Endothelial cell of umbilical vein (primary cell): ENCODE results near the gene FAAP100. TPM values are rescaled to one million over a fixed set of nuclear protein-coding genes. Genes with fewer than 3 reads are reported as not detected.

Source experiments
- BruUV-seq: library from RNA; stranded (reverse); fragments of 400-500 nt; replicated peaks from 2 replicates; lab custom pipeline; 2021; lab: Mats Ljungman, UMichigan
- CTCF ChIA-PET: fragments of 300-600, 350-600 bp; sonication (Branson Sonifier 250); formaldehyde crosslinking; loops from one replicate; lab custom pipeline; 2021; ENCODE audit warnings: antibody characterized with exemption, inconsistent platforms; lab: Charles Lee
- POLR2A ChIA-PET: fragments of 300-600, 350-600 bp; sonication (Branson Sonifier 250); formaldehyde crosslinking; loops from one replicate; lab custom pipeline; 2021; ENCODE audit warnings: antibody characterized with exemption, inconsistent platforms; lab: Charles Lee
- DNase-seq: peaks from one replicate; pipeline ENCODE4 v3.0.0-alpha.2; 2011; ENCODE audit warnings: low read depth, low spot score
- FAIRE-seq: peaks from 2 replicates; lab custom pipeline; 2011; peaks lifted over from hg19 to GRCh38; lab: Jason Lieb, UNC
- H2AFZ ChIP-seq: 2 replicates; pipeline ENCODE4 v1.6.0; 2012; ENCODE audit warnings: low read depth, low read length, control low read depth, inconsistent platforms
- H3K27ac ChIP-seq: 2 replicates; pipeline ENCODE4 v1.5.1; 2011; ENCODE audit warnings: low read depth, mild to moderate bottlenecking, control low read depth, low read length, moderate library complexity; ENCODE audit not compliant: insufficient read depth
- H3K27me3 ChIP-seq, 2 experiments: 2 replicates each; pipeline versions ENCODE4 v1.6.0 to v1.6.1; 2011; ENCODE audit warnings: low read length in 2 of 2, mixed read lengths in 1 of 2; ENCODE audit not compliant: control insufficient read depth in 2 of 2, insufficient read depth in 2 of 2
- H3K36me3 ChIP-seq, 2 experiments: 2 replicates in 1 of 2; 3 replicates in 1 of 2; pipeline ENCODE4 v1.5.1; 2011; ENCODE audit warnings: low read length in 2 of 2, mild to moderate bottlenecking in 1 of 2, moderate library complexity in 1 of 2; ENCODE audit not compliant: control insufficient read depth in 2 of 2, insufficient read depth in 2 of 2; ENCODE audit errors: extremely low read depth in 1 of 2
- H3K4me1 ChIP-seq: 3 replicates; pipeline ENCODE4 v1.5.1; 2011; ENCODE audit warnings: mild to moderate bottlenecking, low read length; ENCODE audit not compliant: control insufficient read depth, insufficient read depth; ENCODE audit errors: extremely low read depth
- H3K4me2 ChIP-seq: 2 replicates; pipeline ENCODE4 v1.6.1; 2011; ENCODE audit warnings: low read length, control low read depth, mixed read lengths; ENCODE audit not compliant: insufficient read depth
- H3K4me3 ChIP-seq, 3 experiments: fragments of 200-600 bp in 1 of 3; sonication (generic), shearing (Covaris generic) in 1 of 3; replicated peaks in 1 of 3; 2 replicates each; pipeline ENCODE4 v1.5.1; 2011 to 2016; ENCODE audit warnings: control low read depth in 3 of 3, low read length in 3 of 3, mild to moderate bottlenecking in 2 of 3, inconsistent platforms in 1 of 3, low read depth in 1 of 3, moderate library complexity in 1 of 3; ENCODE audit not compliant: insufficient read depth in 1 of 3
- H3K79me2 ChIP-seq: 2 replicates; pipeline ENCODE4 v1.6.0; 2012; ENCODE audit warnings: low read length, inconsistent platforms; ENCODE audit not compliant: control insufficient read depth, insufficient read depth
- H3K9ac ChIP-seq: replicated peaks from 2 replicates; pipeline ENCODE3; 2011; ENCODE audit warnings: low read length, control low read depth; ENCODE audit not compliant: insufficient read depth; ENCODE audit errors: extremely low read depth
- H3K9me1 ChIP-seq: replicated peaks from 3 replicates; pipeline ENCODE4 v1.6.0; 2011; ENCODE audit warnings: mild to moderate bottlenecking, low read length; ENCODE audit not compliant: control insufficient read depth, insufficient read depth; ENCODE audit errors: extremely low read depth
- H3K9me3 ChIP-seq: replicated peaks from 2 replicates; pipeline ENCODE4 v1.5.1; 2012; ENCODE audit warnings: low read length, inconsistent platforms; ENCODE audit not compliant: control insufficient read depth, insufficient read depth
- H4K20me1 ChIP-seq: replicated peaks from 2 replicates; pipeline ENCODE3; 2011; ENCODE audit warnings: mild to moderate bottlenecking, low read length; ENCODE audit not compliant: control insufficient read depth, insufficient read depth; ENCODE audit errors: extremely low read depth
- CTCF ChIP-seq, 2 donors: IDR thresholded peaks; 1 replicate in 1 of 2; 2 replicates in 1 of 2; pipeline ENCODE4 v1.5.1; 2011; ENCODE audit warnings: low read length in 2 of 2, mild to moderate bottlenecking in 2 of 2, moderate library complexity in 2 of 2, control low read depth in 1 of 2, inconsistent platforms in 1 of 2, low read depth in 1 of 2; ENCODE audit not compliant: insufficient read depth in 1 of 2; ENCODE audit errors: extremely low read depth in 1 of 2
- EZH2 ChIP-seq: IDR thresholded peaks from 2 replicates; pipeline ENCODE4 v1.6.1; 2012; ENCODE audit warnings: borderline replicate concordance, low read depth, mild to moderate bottlenecking, moderate library complexity, low read length, inconsistent platforms; ENCODE audit not compliant: severe bottlenecking
- FOS ChIP-seq: IDR thresholded peaks from 2 replicates; pipeline ENCODE4 v1.6.1; 2011; ENCODE audit warnings: mild to moderate bottlenecking, low read length, moderate library complexity, borderline replicate concordance; ENCODE audit not compliant: insufficient read depth
- GATA2 ChIP-seq: IDR thresholded peaks from 2 replicates; pipeline ENCODE4 v1.7.0; 2011; ENCODE audit warnings: low read depth, mild to moderate bottlenecking, moderate library complexity, mixed read lengths, low read length; ENCODE audit not compliant: insufficient read length, insufficient read depth
- JUN ChIP-seq: IDR thresholded peaks from 2 replicates; pipeline ENCODE4 v1.6.1; 2011; ENCODE audit warnings: borderline replicate concordance, low read depth; ENCODE audit not compliant: insufficient read length, insufficient read depth
- MAX ChIP-seq: IDR thresholded peaks from 2 replicates; pipeline ENCODE4 v1.6.1; 2011; ENCODE audit not compliant: insufficient read depth, insufficient read length
- MYC ChIP-seq: IDR thresholded peaks from one replicate; pipeline ENCODE4 v1.6.1; 2011; ENCODE audit warnings: mild to moderate bottlenecking, low read depth, low read length
- POLR2A ChIP-seq: IDR thresholded peaks from 2 replicates; pipeline ENCODE4 v1.6.1; 2012; ENCODE audit warnings: low read depth, mild to moderate bottlenecking, control low read depth, low read length
- POLR2AphosphoS5 ChIP-seq: IDR thresholded peaks from 2 replicates; pipeline ENCODE4 v1.6.1; 2012; ENCODE audit warnings: low read depth, mild to moderate bottlenecking, control low read depth, low read length, moderate library complexity; ENCODE audit not compliant: insufficient read depth
- dilution Hi-C: fragments of 300-500 bp; cut with MboI; formaldehyde crosslinking; loops from one replicate; pipeline ENCODE4 v1.15.0; 2019; ENCODE audit warnings: low sequenced_read_pairs; ENCODE audit not compliant: extremely low pct_ligation_motif_present
- intact Hi-C: fragments of 100-400 bp; cut with micrococcal nuclease; formaldehyde crosslinking; loops from one replicate; pipeline ENCODE4 v1.10.0; 2022
- polyA plus RNA-seq, 4 experiments: library from polyadenylated mRNA; depleted of rRNA in 3 of 4; stranded (reverse) in 3 of 4; unstranded in 1 of 4; fragments of >200 nt; gene quantifications; 2 replicates each; pipeline versions ENCODE4 v1.2.1 to v1.2.3, GENCODE V29; 2011 to 2012; ENCODE audit warnings: missing spikeins in 1 of 4
- total RNA-seq: library from RNA; stranded (reverse); gene quantifications from 2 replicates; pipeline ENCODE4 v1.2.3, GENCODE V29; 2021

The FAAP100 gene
- total and polyA plus RNA-seq, 2 donors (not counting 3 experiments of a cell fraction or from before 2014, with no cell fraction given): 35.4 to 54.3 TPM

GRCh38 chr17:81574643-81574956 is 22.4 kb upstream of the FAAP100 start:
- ChIA-PET POLR2A (no interaction called here), CTCF (no interaction called here)
- Histone ChIP-seq H3K4me1 (peaks cover 28% of the 10 kb centered on the region), H3K9me1 (no peaks in the 10 kb centered on the region), H3K36me3 (peaks cover 25 to 26% of the 10 kb centered on the region in 2 experiments), H3K4me2 (no peak overlapping the region), H3K27me3 (no peaks in the 10 kb centered on the region), H3K9me3 (no peaks in the 10 kb centered on the region), H2AFZ (no peak overlapping the region), H3K4me3 (no peak overlapping the region), H3K79me2 (peaks cover 38% of the 10 kb centered on the region), H4K20me1 (no peaks in the 10 kb centered on the region), H3K9ac (no peak overlapping the region), H3K27ac (no peak overlapping the region)
- FAIRE-seq (no peak), DNase-seq (no peak)
- no peak for TF ChIP-seq GATA2
- no peak for TF ChIP-seq JUN
- no peak for TF ChIP-seq FOS
- no peak for TF ChIP-seq POLR2A
- no peak for TF ChIP-seq MAX
- TF ChIP-seq POLR2AphosphoS5: no peak
- TF ChIP-seq EZH2: no peak
- no TSS peak for BruUV-seq
- dilution Hi-C loops (no loop called here), intact Hi-C loops (no loop called here)

GRCh38 chr17:81573794-81574642 is 21.9 kb upstream of the FAAP100 start:
- Histone ChIP-seq H3K27ac (no peak overlapping the region), H3K27me3 (no peaks in the 10 kb centered on the region), H3K4me3 (no peak overlapping the region), H3K9ac (no peak overlapping the region), H3K4me1 (peaks cover 34% of the 10 kb centered on the region), H3K79me2 (peaks cover 36% of the 10 kb centered on the region), H2AFZ (no peak overlapping the region), H4K20me1 (no peaks in the 10 kb centered on the region), H3K9me3 (no peaks in the 10 kb centered on the region), H3K36me3 (peaks cover 28 to 31% of the 10 kb centered on the region in 2 experiments), H3K9me1 (no peaks in the 10 kb centered on the region), H3K4me2 (no peak overlapping the region)
- no peak for DNase-seq
- TF ChIP-seq EZH2 (no peak), POLR2AphosphoS5 (no peak), MYC (no peak), CTCF (IDR thresholded peaks at IDR 0.05; ENCODE audit: extremely low read depth in 1 of 2, insufficient read depth in 1 of 2, low read depth in 1 of 2, low read length in 2 of 2) (no peak), FOS (no peak), MAX (no peak), POLR2A (no peak), GATA2 (no peak), JUN (no peak)
- intact Hi-C loops: no loop called here
- ChIA-PET CTCF (no interaction called here), POLR2A (no interaction called here)
- dilution Hi-C loops: no loop called here
- BruUV-seq: no TSS peak
- FAIRE-seq: no peak
